A673 (cell line): ENCODE results near the gene HDAC4.

Source experiments
- EZH2 ChIP-seq: fragments of 200-600 bp; sonication (generic); IDR thresholded peaks from 2 replicates; pipeline ENCODE4 v1.6.1; 2017; ENCODE audit warnings: borderline replicate concordance, low read depth, mild to moderate bottlenecking, mixed read lengths, antibody characterized with exemption, low read length; ENCODE audit not compliant: poor library complexity, severe bottlenecking
- TF ChIP-seq, protein P1 (sequence below): fragments of 300-800, 200-600 bp; sonication (generic); conservative IDR thresholded peaks from 2 replicates; pipeline ENCODE4 v1.5.1; 2017; ENCODE audit warnings: low read depth, mild to moderate bottlenecking, antibody characterized with exemption, low read length, moderate library complexity, mixed read lengths

DNA sequence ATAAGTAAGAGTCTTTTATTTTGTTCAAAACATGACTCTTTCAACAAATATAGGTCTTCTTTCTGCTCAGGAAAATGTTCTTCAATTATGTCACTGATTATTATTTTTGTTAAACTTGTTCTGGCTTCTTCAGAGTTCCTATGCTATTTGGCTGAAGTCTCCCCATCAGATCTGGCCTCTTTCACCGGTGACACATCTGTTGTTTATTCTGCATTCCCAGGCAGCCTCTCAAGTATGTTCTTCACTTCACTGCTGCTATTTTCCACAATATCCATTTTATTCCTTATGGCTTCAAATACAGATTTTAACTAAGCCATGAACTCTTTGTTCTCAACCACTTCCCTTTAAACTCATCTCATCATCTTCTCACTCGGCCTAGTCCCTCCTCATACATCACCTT lies 45.7 kb downstream of the HDAC4 start:
- TF ChIP-seq, protein P1, sequence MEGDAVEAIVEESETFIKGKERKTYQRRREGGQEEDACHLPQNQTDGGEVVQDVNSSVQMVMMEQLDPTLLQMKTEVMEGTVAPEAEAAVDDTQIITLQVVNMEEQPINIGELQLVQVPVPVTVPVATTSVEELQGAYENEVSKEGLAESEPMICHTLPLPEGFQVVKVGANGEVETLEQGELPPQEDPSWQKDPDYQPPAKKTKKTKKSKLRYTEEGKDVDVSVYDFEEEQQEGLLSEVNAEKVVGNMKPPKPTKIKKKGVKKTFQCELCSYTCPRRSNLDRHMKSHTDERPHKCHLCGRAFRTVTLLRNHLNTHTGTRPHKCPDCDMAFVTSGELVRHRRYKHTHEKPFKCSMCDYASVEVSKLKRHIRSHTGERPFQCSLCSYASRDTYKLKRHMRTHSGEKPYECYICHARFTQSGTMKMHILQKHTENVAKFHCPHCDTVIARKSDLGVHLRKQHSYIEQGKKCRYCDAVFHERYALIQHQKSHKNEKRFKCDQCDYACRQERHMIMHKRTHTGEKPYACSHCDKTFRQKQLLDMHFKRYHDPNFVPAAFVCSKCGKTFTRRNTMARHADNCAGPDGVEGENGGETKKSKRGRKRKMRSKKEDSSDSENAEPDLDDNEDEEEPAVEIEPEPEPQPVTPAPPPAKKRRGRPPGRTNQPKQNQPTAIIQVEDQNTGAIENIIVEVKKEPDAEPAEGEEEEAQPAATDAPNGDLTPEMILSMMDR = no peak
- TF ChIP-seq EZH2 = no peak
